SK-N-MC (cell line): ENCODE data around the gene RTP1.

Experiments
- EZH2 ChIP-seq: fragments of 200-600 bp; sonication (generic); IDR thresholded peaks from one replicate; pipeline ENCODE4 v1.6.1; 2017; ENCODE audit warnings: antibody characterized with exemption
- POLR2AphosphoS5 ChIP-seq: IDR thresholded peaks from 2 replicates; pipeline ENCODE4 v1.6.1; 2012; ENCODE audit warnings: mild to moderate bottlenecking, low read depth, low read length, borderline replicate concordance

DNA sequence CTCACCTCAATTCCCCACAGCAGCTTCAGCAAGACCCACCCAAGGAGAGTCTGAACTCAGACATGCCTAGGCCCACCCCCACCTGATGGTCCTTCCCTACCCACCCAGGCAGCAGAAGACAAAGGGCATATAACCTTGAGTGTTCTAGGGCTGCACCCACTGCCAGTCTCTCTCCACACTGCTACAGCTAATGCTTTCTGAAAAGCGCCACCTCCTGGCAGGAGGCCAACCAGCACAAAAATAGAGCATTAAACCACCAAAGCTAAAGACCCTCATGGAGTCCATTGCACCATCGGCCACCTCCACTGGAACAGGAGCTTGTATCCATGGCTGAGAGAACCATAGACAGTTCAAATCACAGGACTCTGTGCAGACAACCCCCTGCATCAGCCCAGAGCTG is 46.7 kb upstream of the RTP1 start:
- TF ChIP-seq POLR2AphosphoS5 (no peak), EZH2 (no peak)
